Measurements from ENCODE around the gene ALPP.
"Not testable (repeated sequence)": the region's sequence is repeated elsewhere in the genome, so short reads cannot be mapped to it uniquely, and the experiment has no call there.

ALPP gene

GRCh38 chr2:232385058-232385457, 6.5 kb downstream of the ALPP start:
- not testable (repeated sequence) for DNase-seq

- DNase-seq = no peak
Observed at GRCh38 chr2:232385660-232386489, 7.3 kb downstream of the ALPP start.

DNA sequence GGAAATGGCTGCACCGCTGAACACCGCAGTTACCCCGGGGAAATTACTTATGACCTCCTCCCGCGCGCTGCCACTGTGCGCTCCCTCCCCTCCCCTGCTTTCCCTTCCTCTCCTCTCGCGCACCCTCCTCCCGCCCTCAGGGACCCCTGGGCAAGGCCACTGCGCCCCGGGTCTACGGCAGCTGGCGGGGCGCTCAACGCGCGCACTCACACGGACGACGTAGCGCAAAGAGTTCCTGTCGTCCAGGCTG, 7.9 kb downstream of the ALPP start:
- DNase-seq = no peak

DNA sequence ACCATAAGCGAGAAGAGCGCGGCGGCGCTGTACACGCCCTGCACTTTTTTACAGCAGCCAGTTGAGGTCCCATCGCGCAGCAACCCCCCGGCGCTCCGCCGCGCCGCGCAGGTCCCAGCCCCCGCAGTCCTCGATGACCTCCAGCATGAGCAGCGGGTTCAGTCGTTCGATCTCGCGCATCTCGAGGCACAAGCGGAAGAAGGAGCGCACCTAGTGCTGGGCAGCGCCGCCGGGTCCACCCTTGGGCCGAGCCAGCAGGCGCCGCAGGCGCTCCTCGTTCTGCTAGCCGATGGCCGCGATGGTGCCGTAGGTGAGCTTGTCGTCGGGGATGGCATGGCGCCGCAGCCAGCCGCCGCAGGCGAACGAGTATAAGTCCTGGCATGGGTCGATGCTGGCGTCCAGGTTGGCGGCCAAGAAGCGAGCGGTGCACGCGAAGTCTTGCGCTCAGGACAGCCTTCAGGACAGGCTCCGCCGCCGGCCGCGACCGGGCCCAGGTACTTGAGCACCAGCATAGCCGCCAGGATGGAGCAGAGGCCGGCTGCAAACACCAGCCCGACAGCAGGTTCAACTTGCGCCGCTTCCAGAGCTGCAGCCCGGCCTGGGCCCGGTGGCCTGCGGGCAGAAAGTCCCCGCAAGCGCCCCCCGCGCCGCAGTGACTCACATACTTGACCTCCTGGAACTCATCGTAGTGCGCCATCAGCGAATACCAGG, 8.3 kb downstream of the ALPP start:
- DNase-seq = no peak

DNA sequence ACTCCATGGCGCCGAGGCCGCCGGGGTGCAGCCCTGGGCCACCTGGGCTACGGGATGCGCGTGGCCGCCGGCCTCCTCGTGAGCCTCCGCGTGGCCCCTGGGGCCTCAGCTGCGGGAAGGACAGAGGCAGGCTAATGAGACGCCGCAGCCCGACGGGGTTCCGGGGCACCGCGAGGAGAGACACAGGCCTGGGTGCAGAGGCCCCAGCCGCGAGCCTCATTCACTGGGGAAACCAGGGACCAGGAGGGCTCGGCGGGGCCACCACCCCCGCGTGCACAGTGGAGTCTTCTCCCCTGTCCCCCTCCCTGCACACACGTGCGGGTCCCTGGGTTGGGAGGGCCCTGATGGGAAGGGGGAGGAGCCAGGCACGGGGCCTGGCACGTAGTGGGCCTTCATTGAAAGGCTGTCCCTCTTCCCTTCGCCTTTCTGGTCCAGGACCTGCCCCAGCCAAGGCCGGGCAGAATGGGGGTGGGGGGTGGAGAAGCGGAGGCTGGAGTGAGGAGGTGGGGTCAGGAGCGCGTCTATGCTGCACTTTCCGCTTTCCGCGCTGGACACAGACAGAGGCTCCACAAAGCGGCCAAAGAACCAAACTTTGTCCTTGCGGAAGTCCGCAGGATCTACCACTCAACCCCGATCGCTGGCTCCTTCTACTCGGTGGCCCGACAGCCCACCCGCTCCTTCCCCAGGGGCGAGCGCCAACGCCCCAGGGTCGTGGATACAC, 9.1 kb downstream of the ALPP start:
- DNase-seq = no peak

- DNase-seq = no peak
Observed at GRCh38 chr2:232388324-232388891, 9.9 kb downstream of the ALPP start.

DNA sequence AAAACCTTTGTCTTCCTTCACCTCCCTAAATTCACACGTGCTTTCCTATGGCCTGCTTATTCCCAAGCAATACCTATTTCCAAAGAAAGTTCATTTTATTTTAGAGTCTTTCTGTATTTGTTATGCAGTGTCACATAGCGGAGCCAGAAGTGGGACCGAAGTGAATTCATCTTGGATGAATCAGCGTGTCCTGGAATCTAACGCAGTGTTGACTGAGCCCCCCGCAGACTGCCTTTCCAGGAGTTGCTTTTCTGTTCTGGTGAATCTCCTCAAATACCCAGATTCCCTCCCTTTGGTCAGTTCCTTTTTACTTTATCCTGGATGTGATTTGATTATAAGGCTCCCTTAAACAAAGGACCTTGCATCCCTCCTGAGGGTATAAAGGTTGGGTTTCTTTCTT, 10.8 kb downstream of the ALPP start:
- DNase-seq = no peak

GRCh38 chr2:232390661-232391060, 12.1 kb downstream of the ALPP start:
- no peak for DNase-seq

DNA sequence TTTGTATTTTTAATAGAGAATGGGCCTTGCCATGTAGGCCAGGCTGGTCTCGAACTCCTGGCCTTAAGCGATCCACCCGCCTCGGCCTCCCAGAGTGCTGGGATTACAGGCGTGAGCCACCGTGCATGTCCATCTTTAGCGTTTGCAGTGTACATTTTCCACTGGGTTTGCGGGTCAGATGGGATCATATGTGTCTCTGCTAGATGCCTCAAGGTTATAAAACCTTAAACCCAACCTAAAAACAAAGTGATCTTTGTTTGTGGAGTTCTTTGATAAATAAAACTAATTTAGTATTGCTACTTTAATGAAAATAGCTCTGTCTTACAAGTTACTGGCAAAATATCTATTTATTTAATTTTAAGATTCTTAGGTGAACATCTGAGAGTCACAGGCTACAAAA, 15.0 kb downstream of the ALPP start:
- DNase-seq = no peak

- not testable (repeated sequence) for DNase-seq
Observed at GRCh38 chr2:232394431-232394830, 15.9 kb downstream of the ALPP start.

DNA sequence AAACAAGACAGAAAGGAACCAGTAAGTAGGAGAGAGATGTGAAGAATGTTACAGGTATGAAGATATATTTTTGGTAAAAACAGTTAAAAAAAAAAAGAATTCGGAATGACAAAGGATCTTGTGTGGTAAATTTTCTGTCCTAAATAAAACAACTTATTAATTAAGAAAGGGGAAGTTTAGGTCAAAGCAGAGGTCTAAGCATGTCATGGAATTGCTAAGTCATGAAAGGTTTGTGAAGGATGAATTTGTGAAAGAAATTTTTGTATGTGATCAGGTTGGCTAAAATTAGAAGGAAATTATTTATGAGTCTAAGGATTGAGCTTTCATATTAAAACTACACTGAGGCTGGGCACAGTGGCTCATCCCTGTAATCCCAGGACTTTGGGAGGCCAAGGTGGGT, 17.0 kb downstream of the ALPP start:
- DNase-seq = no peak

GRCh38 chr2:232396683-232397082, 18.1 kb downstream of the ALPP start:
- DNase-seq = no peak

DNA sequence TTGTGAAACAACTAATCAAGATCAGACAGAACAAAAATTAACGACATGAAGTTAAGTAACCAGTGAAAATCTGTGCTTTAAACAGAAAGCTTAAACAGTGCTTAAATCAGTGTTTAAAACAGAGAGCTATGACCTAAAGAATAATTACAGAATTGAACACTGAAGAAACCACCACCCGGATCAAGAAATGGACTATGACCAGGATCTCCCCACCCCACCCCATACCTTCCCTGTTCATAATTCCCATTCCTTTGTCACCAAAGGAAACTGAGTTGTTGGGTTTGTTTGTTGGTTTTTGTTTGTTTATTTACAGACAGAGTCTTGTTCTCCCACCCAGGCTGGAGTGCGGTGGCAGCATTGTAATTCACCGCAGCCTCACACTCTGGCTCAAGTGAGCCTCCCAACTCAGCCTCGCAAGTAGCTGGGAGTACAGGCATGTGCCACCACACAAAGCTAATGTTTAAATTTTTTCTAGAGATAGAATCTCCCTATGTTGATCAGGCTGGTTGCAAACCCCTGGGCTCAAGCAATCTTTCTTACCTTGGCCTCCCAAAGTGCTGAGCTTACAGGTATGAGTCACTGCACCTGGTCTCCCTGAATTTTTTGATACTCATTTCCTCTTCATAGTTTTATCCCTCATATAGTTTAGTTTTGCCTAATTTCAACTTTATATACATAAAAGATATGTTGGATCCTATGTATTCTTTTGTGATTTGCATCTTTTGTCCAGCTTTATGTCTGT, 19.9 kb downstream of the ALPP start:
- no peak for DNase-seq

DNA sequence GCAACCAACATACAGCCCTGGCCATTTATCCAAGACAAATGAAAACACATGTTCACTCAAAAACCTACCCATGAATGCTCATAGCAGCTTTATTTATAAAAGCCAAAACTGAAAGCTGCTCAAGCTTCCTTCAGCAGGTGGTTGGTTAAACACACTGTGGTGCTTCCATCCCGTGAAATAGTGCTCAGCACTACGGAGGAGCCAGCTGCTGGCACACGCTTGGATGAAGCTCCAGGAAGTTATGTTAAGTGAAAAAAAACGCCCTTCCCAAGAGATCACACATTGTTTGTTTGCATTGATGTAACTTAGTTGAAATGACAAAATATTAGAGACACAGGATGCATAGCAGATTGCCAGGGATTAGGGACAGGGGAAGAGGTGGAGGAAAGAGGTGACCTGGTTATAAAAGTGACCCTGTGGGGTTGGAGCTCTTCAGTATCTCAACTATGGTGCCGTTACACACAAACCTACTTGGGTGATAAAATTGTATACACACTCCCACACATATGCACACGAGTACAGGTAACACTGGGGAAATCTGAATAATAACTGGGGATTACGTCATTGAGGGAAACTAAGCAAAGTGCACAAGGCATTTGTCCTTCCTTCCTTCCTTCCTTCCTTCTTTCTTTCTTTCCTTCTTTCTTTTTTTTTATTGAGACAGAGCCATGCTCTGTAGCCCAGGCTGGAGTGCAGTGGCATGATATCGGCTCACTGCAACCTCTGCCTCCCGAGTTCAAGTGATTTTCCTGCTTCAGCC, 21.9 kb downstream of the ALPP start:
- no peak for DNase-seq

- DNase-seq = no peak
Observed at GRCh38 chr2:232402518-232402917, 24.0 kb downstream of the ALPP start.

- no peak for DNase-seq
Observed at GRCh38 chr2:232405943-232406510, 27.5 kb downstream of the ALPP start.

- DNase-seq = no peak
Observed at GRCh38 chr2:232406556-232407310, 28.2 kb downstream of the ALPP start, which contains the start of gene ALPG. TSS of gene ALPG (plus strand) at chr2:232406844. CDS start at chr2:232406895, 51 bp downstream.

DNA sequence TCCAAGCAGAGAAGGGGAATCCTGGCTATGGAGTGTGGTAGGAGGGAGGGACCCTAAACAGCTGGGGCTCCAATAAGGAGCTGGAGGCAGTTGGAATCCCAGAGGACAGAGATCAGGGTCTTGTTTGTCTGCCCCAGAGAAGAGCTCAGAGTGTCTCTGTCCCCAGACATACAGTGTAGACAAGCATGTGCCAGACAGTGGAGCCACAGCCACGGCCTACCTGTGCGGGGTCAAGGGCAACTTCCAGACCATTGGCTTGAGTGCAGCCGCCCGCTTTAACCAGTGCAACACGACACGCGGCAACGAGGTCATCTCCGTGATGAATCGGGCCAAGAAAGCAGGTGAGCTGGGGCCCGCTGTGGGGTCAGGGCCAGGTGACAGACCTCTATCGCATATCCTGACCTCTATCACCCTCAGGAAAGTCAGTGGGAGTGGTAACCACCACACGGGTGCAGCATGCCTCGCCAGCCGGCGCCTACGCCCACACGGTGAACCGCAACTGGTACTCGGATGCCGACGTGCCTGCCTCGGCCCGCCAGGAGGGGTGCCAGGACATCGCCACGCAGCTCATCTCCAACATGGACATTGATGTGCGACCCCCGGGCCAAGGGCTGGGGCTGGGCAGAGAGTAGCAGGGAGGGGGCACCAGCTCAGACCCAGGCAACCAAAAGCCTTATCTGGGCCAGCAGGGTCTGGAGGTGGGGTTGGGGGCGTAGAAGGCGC, 29.0 kb downstream of the ALPP start:
- not testable (repeated sequence) for DNase-seq

GRCh38 chr2:232408269-232408668, 29.7 kb downstream of the ALPP start:
- DNase-seq = not testable (repeated sequence)

GRCh38 chr2:232409617-232410016, 31.1 kb downstream of the ALPP start:
- DNase-seq = not testable (repeated sequence)

Measured in NCI-H2029 (cell line).